Iris pigment epithelial cell (primary cell): ENCODE measurements around the gene TMEM14C.
A peak's percentile ranks its signal among the peaks of the same experiment; 100 is the strongest.

Source experiments
- DNase-seq: peaks from one replicate; pipeline ENCODE4 v3.0.0-alpha.2; 2011; ENCODE audit warnings: low read depth

TMEM14C gene

GRCh38 chr6:10763006-10763405 lies 40.1 kb downstream of the TMEM14C start:
- DNase-seq = peak; percentile 57

GRCh38 chr6:10769419-10769818 lies 46.5 kb downstream of the TMEM14C start:
- no peak for DNase-seq

DNA sequence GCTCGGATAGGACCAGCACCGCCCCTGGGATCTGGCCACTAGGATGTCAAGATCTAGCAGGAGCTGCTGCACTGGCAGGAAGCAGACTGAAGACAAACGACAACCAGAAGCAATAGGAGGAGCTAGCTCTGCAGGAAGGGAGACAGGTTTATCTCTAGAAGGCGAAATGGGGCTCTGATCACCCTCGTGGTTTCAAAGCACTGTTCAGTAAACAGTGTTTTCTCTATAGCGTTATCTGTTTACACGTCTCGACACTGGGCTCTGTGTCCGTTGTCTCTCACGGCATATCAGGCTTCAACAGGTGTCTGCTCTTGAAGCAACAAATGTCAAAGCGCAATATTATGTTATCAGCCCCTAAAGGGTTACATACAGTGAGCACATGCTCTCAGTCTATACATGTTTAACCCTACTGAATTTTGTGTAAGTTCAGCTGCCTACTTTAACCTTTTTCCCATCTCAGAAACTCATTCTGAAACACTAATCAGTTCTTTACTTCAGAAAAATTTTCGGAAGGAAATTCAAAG lies 48.6 kb downstream of the TMEM14C start:
- no peak for DNase-seq

- DNase-seq = no peak
Observed at GRCh38 chr6:10778230-10778629, 55.4 kb downstream of the TMEM14C start.

DNA sequence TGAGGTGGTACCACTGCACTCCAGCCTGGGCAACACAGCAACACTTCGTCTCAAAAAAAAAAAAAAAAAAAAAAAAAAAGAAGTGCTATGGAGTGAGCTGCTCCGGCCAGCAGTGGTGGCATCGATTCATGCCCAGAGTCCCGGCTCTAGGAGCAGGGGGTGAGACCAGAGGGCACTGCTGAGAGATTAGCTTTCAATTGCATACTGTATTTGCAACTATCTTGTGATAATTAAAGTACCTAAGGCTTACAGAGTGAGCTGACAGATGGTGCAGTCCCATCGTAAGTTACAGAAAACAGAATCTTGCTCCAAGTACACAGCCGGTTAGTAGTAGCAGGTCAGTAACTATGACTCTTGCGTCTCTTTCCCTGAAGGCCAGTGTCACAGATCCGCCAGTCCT lies 56.2 kb downstream of the TMEM14C start:
- DNase-seq = no peak
